Measurements from ENCODE around the gene ZSCAN5A. TPM values are rescaled to one million over a fixed set of nuclear protein-coding genes. Genes with fewer than 3 reads are reported as not detected.

Gene ZSCAN5A
- total RNA-seq, 1 experiment from 2014 or later, result 13.8 TPM

DNA sequence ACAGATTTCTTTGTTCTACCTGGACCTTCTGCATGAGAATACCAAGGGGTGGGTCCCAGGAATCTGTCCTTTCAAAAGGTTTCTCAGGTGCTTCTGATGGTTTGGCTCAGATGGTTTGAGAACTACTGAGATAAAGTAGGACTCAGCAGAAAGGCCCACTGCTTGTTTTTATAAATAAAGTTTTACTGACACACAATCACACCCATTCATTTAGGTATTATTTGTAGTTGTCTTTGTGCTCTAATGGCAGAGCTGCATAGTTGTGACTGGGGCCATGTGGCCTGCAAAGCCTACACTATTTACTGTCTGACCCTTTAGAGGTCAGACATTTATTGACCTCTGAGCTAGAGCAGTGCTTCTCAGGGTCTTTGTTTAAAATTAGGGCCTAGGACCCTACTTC lies 24.5 kb downstream of the ZSCAN5A start:
- no peaks in the 10 kb centered on the region for H3K36me3 ChIP-seq (ENCODE audit: control insufficient read depth, insufficient read depth, low read length)
- H3K9me3 ChIP-seq (ENCODE audit: control insufficient read depth, insufficient read depth, low read depth, low read length), result no peaks in the 10 kb centered on the region
- no peak for DNase-seq (ENCODE audit: low read depth, low spot score)
- in situ Hi-C loops (cut with HindIII; ENCODE audit: low pct_unique_long_range_greater_than_20kb, low sequenced_read_pairs) (no loop called here), intact Hi-C loops (cut with micrococcal nuclease; ENCODE audit: unreplicated experiment) (no loop called here)
- H3K4me1 ChIP-seq (ENCODE audit: control insufficient read depth, insufficient read depth, low read length), result no peaks in the 10 kb centered on the region
- no TSS peak for BruUV-seq (replicated peaks)
- ChIA-PET CTCF (interaction anchor here (1.0 kb wide), 1 partner anchor 20 kb away, joined by 3 read pairs; no protein-coding TSS in a partner anchor), POLR2A (no interaction called here)
- no peak overlapping the region for H3K27ac ChIP-seq (ENCODE audit: low read length)
- no peak for ATAC-seq
- H3K27me3 ChIP-seq (ENCODE audit: control insufficient read depth, insufficient read depth, low read length), result no peaks in the 10 kb centered on the region
- TF ChIP-seq, protein P1, sequence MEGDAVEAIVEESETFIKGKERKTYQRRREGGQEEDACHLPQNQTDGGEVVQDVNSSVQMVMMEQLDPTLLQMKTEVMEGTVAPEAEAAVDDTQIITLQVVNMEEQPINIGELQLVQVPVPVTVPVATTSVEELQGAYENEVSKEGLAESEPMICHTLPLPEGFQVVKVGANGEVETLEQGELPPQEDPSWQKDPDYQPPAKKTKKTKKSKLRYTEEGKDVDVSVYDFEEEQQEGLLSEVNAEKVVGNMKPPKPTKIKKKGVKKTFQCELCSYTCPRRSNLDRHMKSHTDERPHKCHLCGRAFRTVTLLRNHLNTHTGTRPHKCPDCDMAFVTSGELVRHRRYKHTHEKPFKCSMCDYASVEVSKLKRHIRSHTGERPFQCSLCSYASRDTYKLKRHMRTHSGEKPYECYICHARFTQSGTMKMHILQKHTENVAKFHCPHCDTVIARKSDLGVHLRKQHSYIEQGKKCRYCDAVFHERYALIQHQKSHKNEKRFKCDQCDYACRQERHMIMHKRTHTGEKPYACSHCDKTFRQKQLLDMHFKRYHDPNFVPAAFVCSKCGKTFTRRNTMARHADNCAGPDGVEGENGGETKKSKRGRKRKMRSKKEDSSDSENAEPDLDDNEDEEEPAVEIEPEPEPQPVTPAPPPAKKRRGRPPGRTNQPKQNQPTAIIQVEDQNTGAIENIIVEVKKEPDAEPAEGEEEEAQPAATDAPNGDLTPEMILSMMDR (IDR thresholded peaks at IDR 0.05), result no peak
- TF ChIP-seq POLR2AphosphoS5 (IDR thresholded peaks at IDR 0.05; ENCODE audit: low read depth, low read length) (no peak), TCF7L2 (IDR thresholded peaks at IDR 0.05; ENCODE audit: low read depth, low read length) (no peak), SIN3A (IDR thresholded peaks at IDR 0.05; ENCODE audit: borderline replicate concordance, insufficient read depth, low read depth, low read length) (no peak), REST (IDR thresholded peaks at IDR 0.05; ENCODE audit: insufficient read depth in 1 of 2, low read depth in 2 of 2, low read length in 1 of 2) (no peak)
- no peak overlapping the region for H3K4me3 ChIP-seq (ENCODE audit: low read depth in 2 of 2, low read length in 2 of 2)

GRCh38 chr19:56284746-56285145 lies 29.9 kb downstream of the ZSCAN5A start:
- intact Hi-C loops (cut with micrococcal nuclease; ENCODE audit: unreplicated experiment) (no loop called here), in situ Hi-C loops (cut with HindIII; ENCODE audit: low pct_unique_long_range_greater_than_20kb, low sequenced_read_pairs) (no loop called here)
- Histone ChIP-seq H3K36me3 (ENCODE audit: control insufficient read depth, insufficient read depth, low read length) (no peaks in the 10 kb centered on the region), H3K9me3 (ENCODE audit: control insufficient read depth, insufficient read depth, low read depth, low read length) (no peaks in the 10 kb centered on the region), H3K4me1 (ENCODE audit: control insufficient read depth, insufficient read depth, low read length) (no peaks in the 10 kb centered on the region), H3K27ac (ENCODE audit: low read length) (no peak overlapping the region), H3K4me3 (ENCODE audit: low read depth in 2 of 2, low read length in 2 of 2) (no peak overlapping the region), H3K27me3 (ENCODE audit: control insufficient read depth, insufficient read depth, low read length) (no peaks in the 10 kb centered on the region)
- ATAC-seq (no peak), DNase-seq (ENCODE audit: low read depth, low spot score) (no peak)
- no peak for TF ChIP-seq REST (IDR thresholded peaks at IDR 0.05; ENCODE audit: insufficient read depth in 1 of 2, low read depth in 2 of 2, low read length in 1 of 2)
- TF ChIP-seq, protein P1 (IDR thresholded peaks at IDR 0.05), result no peak
- no peak for TF ChIP-seq POLR2AphosphoS5 (IDR thresholded peaks at IDR 0.05; ENCODE audit: low read depth, low read length)
- TF ChIP-seq SIN3A (IDR thresholded peaks at IDR 0.05; ENCODE audit: borderline replicate concordance, insufficient read depth, low read depth, low read length), result no peak
- no peak for TF ChIP-seq TCF7L2 (IDR thresholded peaks at IDR 0.05; ENCODE audit: low read depth, low read length)
- BruUV-seq (replicated peaks), result no TSS peak
- ChIA-PET CTCF (no interaction called here), POLR2A (no interaction called here)
